ENCODE measurements around the gene EYS. TPM values are rescaled to one million over a fixed set of nuclear protein-coding genes. Genes with fewer than 3 reads are reported as not detected.

EYS gene
- total and polyA plus RNA-seq, 2 donors from 2014 or later = not detected

DNA sequence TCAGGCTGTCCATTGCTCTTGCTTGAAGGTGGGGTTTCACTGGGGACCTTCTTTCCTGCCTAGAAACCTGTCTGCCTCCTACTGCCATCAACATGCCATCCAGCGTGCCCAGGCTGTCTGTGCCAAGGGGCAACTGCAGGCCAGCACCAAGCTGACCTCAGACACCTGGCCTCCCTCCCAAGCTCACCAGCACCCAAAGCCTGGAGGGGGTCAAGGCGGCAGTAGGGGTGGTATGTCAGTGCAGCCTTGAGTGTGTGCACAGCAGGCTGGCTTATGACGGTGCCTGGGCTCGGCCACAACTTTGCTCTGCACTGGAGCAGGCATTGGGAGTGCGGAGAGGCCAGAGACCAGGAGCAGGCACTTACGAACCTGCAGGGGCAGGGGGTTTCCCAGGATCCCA, 149.0 kb downstream of the EYS start:
- Histone ChIP-seq H3K4me3 (ENCODE audit: low read length in 3 of 3) (no peak overlapping the region), H3K36me3 (ENCODE audit: control insufficient read depth in 2 of 3, insufficient read depth in 3 of 3, low read length in 3 of 3) (no peaks in the 10 kb centered on the region), H3K9me3 (ENCODE audit: control insufficient read depth in 2 of 3, insufficient read depth in 1 of 3, low read length in 3 of 3) (no peaks in the 10 kb centered on the region), H3K27ac (ENCODE audit: low read depth in 2 of 2, low read length in 2 of 2) (no peak overlapping the region), H3K4me1 (ENCODE audit: control insufficient read depth in 2 of 3, insufficient read depth in 2 of 3, low read depth in 1 of 3, low read length in 3 of 3) (no peaks in the 10 kb centered on the region), H3K27me3 (ENCODE audit: control insufficient read depth, insufficient read depth, low read length) (no peaks in the 10 kb centered on the region), H3K9ac (ENCODE audit: low read length in 3 of 3) (no peak overlapping the region)
- intact Hi-C loops (cut with DNase I) = no loop called here
- DNase-seq (peak in 1 of 5 donors; percentile 60), FAIRE-seq (no peak)
- TF ChIP-seq, protein P1, sequence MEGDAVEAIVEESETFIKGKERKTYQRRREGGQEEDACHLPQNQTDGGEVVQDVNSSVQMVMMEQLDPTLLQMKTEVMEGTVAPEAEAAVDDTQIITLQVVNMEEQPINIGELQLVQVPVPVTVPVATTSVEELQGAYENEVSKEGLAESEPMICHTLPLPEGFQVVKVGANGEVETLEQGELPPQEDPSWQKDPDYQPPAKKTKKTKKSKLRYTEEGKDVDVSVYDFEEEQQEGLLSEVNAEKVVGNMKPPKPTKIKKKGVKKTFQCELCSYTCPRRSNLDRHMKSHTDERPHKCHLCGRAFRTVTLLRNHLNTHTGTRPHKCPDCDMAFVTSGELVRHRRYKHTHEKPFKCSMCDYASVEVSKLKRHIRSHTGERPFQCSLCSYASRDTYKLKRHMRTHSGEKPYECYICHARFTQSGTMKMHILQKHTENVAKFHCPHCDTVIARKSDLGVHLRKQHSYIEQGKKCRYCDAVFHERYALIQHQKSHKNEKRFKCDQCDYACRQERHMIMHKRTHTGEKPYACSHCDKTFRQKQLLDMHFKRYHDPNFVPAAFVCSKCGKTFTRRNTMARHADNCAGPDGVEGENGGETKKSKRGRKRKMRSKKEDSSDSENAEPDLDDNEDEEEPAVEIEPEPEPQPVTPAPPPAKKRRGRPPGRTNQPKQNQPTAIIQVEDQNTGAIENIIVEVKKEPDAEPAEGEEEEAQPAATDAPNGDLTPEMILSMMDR (IDR thresholded peaks at IDR 0.05; ENCODE audit: borderline replicate concordance, extremely low read depth, insufficient read depth) = no peak

DNA sequence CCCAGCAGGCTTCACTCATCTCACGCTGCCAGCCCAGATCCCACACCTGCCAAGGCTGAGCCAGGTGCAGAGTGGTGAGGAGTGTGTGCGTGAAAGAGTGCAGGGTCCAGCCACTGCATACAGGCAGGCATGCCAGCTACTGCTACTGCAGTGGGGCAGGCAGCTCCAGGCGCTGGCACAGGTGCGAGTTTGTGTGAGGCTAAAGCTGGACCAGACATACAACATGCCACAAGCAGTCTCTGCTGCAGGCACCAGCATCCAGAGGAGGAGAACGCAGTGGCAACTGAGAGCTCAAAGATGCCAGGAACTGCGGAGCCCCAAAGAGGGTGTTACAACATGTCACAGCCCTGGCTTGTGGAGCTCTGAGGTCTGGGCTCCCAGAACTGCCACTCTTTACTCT, 149.8 kb downstream of the EYS start:
- Histone ChIP-seq H3K4me3 (ENCODE audit: low read length in 3 of 3) (no peak overlapping the region), H3K27me3 (ENCODE audit: control insufficient read depth, insufficient read depth, low read length) (no peaks in the 10 kb centered on the region), H3K9ac (ENCODE audit: low read length in 3 of 3) (no peak overlapping the region), H3K27ac (ENCODE audit: low read depth in 2 of 2, low read length in 2 of 2) (no peak overlapping the region), H3K36me3 (ENCODE audit: control insufficient read depth in 2 of 3, insufficient read depth in 3 of 3, low read length in 3 of 3) (no peaks in the 10 kb centered on the region), H3K4me1 (ENCODE audit: control insufficient read depth in 2 of 3, insufficient read depth in 2 of 3, low read depth in 1 of 3, low read length in 3 of 3) (no peaks in the 10 kb centered on the region), H3K9me3 (ENCODE audit: control insufficient read depth in 2 of 3, insufficient read depth in 1 of 3, low read length in 3 of 3) (no peaks in the 10 kb centered on the region)
- no peak for FAIRE-seq
- TF ChIP-seq, protein P1 (IDR thresholded peaks at IDR 0.05; ENCODE audit: borderline replicate concordance, extremely low read depth, insufficient read depth) = no peak
- intact Hi-C loops (cut with DNase I) = no loop called here
- DNase-seq = no peak

DNA sequence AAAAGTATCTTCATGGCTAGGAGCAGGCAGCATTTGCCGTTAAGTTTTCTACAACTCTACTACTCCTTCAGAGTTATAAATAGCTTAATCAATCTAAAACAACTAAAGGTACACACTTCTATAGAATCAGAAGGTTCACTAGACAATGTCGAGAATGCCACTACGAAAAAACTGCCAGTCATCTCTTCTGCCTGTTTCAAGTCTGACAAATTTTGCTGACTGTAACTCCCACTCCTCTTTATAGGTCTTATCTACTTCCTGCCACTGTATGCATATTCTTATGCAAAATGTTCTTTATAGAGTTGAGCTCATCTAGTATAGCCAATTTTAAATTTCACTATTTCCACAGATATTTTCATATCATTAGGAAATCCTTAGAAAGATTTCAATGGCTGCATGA, 160.1 kb downstream of the EYS start:
- Histone ChIP-seq H3K27ac (ENCODE audit: low read depth in 2 of 2, low read length in 2 of 2) (no peak overlapping the region), H3K9ac (ENCODE audit: low read length in 3 of 3) (no peak overlapping the region), H3K27me3 (ENCODE audit: control insufficient read depth, insufficient read depth, low read length) (no peaks in the 10 kb centered on the region), H3K4me1 (ENCODE audit: control insufficient read depth in 2 of 3, insufficient read depth in 2 of 3, low read depth in 1 of 3, low read length in 3 of 3) (no peaks in the 10 kb centered on the region), H3K4me3 (ENCODE audit: low read length in 3 of 3) (no peak overlapping the region), H3K9me3 (ENCODE audit: control insufficient read depth in 2 of 3, insufficient read depth in 1 of 3, low read length in 3 of 3) (no peaks in the 10 kb centered on the region), H3K36me3 (ENCODE audit: control insufficient read depth in 2 of 3, insufficient read depth in 3 of 3, low read length in 3 of 3) (no peaks in the 10 kb centered on the region)
- DNase-seq (no peak), FAIRE-seq (no peak)
- intact Hi-C loops (cut with DNase I) = no loop called here
- TF ChIP-seq, protein P1 (IDR thresholded peaks at IDR 0.05; ENCODE audit: borderline replicate concordance, extremely low read depth, insufficient read depth) = no peak

DNA sequence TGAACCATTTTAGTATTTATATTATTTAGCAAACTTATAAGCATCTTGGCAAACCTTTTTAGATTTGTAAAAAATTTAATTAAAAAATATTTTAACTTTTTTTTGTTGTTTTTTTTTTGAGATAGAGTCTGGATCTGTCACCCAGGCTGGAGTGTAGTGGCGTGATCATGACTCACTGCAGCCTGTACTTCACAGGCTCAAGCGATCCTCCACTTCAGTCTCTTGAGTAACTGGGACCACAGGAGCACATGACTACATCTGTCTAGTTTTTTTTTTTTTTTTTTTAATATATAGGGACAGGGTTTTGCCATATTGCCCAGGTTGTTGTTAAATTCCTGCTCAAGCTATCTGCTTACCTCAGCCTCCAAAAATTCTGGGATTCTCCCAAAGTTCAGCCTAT, 161.1 kb downstream of the EYS start:
- H3K9ac ChIP-seq (ENCODE audit: low read length in 3 of 3) = no peak overlapping the region
- no peak overlapping the region for H3K27ac ChIP-seq (ENCODE audit: low read depth in 2 of 2, low read length in 2 of 2)
- no peak overlapping the region for H3K4me3 ChIP-seq (ENCODE audit: low read length in 3 of 3)
- intact Hi-C loops (cut with DNase I) = no loop called here
- H3K36me3 ChIP-seq (ENCODE audit: control insufficient read depth in 2 of 3, insufficient read depth in 3 of 3, low read length in 3 of 3) = no peaks in the 10 kb centered on the region
- H3K4me1 ChIP-seq (ENCODE audit: control insufficient read depth in 2 of 3, insufficient read depth in 2 of 3, low read depth in 1 of 3, low read length in 3 of 3) = no peaks in the 10 kb centered on the region
- H3K27me3 ChIP-seq (ENCODE audit: control insufficient read depth, insufficient read depth, low read length) = no peaks in the 10 kb centered on the region
- no peak for FAIRE-seq
- TF ChIP-seq, protein P1 (IDR thresholded peaks at IDR 0.05; ENCODE audit: borderline replicate concordance, extremely low read depth, insufficient read depth) = no peak
- no peaks in the 10 kb centered on the region for H3K9me3 ChIP-seq (ENCODE audit: control insufficient read depth in 2 of 3, insufficient read depth in 1 of 3, low read length in 3 of 3)
- no peak for DNase-seq

Data from kidney (tissue), 14 donors.